DMS53 treated with DMSO at 0.1 percent for 48 hours (cell line): ENCODE measurements around the gene ZNF429.
"Not testable (repeated sequence)": the region's sequence is repeated elsewhere in the genome, so short reads cannot be mapped to it uniquely, and the experiment has no call there.

Experiments
- DNase-seq: peaks from one replicate; lab custom pipeline; 2025; ENCODE audit not compliant: unreplicated experiment; lab: John Stamatoyannopoulos, UW

The ZNF429 gene

DNA sequence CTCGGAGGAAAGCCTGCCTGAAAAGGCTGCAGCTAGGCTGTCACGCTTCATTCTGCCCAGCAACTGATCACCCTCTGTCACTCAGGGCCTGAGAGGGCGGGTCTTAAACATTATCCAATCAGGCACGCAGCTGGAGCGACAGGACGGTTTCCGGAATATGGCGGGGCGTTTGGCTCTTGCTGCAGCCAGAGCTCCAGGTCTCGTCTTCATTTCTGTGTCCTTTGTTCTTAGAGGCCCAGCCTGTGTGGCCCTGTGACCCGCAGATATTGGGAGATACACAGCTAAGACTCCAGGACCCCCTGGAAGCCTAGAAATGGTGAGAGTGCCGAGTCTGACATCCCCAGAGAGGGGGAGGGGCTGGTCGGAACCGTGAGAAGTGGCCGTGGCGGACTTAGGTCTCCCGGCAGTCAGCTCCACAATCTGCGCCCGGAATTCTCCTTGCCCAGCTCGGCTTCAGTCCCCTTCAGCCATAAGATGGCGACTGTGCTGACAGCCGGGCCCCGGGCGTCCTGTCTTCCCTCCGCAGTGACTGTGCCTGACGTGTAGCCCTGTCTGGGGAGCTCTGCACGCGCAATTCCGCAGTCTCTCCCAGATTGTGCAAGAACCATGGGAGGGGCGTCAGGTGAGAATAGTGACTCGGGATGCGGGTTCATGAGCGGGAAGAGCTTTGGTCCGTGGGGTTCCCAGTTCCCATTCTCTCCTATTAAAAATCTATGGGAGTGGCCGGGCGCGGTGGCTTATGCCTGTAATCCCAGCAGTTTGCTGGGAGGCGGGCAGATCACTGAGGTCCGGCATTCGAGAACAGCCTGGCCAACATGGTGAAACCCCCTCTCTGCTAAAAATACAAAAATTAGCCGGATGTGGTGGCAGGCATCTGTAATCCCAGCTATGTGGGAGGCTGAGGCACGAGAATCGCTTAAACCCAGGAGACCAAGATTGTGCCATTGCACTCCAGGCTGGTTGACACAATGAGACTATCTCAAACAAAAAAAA, at the start of gene ZNF429:
Gene ZNF429, plus strand, starts transcription at position 144 of the 993 bp plus-strand sequence. Its CDS starts 170 bp downstream, at position 314.
- peak; percentile 76 for DNase-seq

DNA sequence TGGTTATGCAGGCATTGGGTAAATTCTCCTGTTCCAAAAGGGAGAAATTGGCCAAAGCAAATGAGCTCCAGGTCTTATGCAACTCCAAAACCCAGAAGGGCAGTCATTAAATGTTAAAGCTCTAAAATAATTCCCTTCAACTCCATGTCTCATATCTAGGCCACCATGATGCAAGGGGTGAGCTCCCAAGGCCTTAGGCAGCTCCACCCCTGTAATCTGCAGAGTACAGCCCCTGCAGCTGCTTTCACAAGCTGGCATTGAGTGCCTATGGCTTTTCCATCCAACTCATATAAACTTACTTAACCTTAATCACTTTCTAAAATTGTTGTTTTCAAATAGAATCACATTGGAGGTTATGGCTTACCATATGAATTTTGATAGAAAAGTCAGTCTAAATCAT, 44.7 kb upstream of the ZNF429 start:
- DNase-seq: no peak

DNA sequence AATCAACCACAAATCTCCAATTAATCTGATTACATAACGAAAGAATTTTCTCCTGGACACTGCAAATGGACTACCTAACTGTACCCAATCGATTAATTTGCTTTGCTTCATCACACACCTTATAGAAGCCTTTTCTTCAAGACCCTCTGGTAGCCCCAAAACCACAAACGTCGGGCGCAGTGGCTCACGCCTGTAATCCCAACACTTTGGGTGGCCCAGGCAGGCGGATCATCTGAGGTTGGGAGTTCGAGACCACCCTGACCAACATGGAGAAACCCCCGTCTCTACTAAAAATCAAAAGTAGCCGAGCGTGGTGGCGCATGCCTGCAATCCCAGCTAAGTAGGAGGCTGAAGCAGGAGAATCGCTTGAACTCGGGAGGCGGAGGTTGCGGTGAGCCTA, 42.9 kb upstream of the ZNF429 start:
- no peak for DNase-seq

GRCh38 chr19:21463449-21464105, 41.8 kb upstream of the ZNF429 start:
- peak; percentile 86 for DNase-seq

GRCh38 chr19:21466627-21467026, 38.8 kb upstream of the ZNF429 start:
- no peak for DNase-seq

DNA sequence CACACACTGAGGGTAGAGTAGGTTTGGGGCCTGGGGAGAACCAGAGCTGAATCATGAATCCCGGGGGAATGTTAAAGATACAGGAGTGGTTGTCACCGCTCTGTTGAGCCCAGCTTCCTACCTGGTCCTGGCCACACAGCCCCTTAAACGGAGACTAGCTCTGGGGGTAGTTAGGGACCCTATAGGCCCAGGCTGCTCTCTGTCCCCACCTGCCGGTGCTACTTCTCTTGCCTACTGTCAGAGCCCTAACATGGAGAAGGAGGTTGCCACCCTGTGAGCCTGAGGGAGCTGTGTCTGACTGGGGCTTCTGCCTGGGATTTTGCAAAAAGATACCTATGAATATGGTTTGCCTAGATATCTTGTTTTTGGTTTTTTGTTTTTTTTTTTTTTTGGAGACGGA, 36.6 kb upstream of the ZNF429 start:
- DNase-seq: no peak

- DNase-seq: no peak
These were observed 32.9 kb upstream of the ZNF429 start for GRCh38 chr19:21472507-21472906.

- peak; percentile 59 for DNase-seq
These were observed 30.7 kb upstream of the ZNF429 start for GRCh38 chr19:21474671-21475181.

DNA sequence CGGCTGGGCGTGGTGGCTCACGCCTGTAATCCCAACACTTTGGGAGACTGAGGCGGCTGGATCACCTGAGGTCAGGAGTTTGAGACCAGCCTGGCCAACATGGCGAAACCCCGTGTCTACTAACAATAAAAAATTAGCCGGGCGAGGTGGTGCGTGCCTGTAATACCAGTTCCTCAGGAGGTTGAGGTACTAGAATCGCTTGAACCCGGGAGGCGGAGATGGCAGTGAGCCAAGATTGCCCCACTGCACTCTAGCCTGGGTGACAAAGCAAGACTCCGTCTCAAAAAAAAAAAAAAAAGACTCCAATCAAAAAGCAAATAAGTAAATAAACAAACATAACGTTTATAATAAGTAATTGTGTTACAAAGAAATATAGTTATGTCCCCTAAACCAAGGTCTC, 23.0 kb upstream of the ZNF429 start:
- not testable (repeated sequence) for DNase-seq

DNA sequence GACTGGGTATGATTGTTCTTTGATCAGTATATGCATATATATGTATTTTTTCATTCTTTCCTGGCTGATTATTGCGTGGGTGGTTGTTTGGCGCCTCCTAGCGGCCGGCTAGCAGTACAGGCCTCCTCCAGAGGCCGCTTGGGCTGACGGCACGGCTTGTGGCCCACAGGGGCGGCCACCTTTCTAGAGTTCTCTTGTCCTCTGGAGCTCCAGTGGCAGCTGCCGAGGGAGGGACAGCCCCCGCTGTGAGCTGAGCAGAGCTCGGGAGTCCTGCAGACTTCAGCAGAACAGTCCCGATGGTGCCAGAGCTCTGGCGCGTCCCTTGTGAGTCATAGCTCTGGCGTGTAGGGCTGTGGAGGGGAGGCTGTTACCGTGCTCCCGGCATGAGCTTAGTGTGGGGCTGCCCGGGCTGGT, 22.5 kb upstream of the ZNF429 start:
- DNase-seq: peak; percentile 75

GRCh38 chr19:21483589-21484170, 21.7 kb upstream of the ZNF429 start:
- peak; percentile 55 for DNase-seq

DNA sequence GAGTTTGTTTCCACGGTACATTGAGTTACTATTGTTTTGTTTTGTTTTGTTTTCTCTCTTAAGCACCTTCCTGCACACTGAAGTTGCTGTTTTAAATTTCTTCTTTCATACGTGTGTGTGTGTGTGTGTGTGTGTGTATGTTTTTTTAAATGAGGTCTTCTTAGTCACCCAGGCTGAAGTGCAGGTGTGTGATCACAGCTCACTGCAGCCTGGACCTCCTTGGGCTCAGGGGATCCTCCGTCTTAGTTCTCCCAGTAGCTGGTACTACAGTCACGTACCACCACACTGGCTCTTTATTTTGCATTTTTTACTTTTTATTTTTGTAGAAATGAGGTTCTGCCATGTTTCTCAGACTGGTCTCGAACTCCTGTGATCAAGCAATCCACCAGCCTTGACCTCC, 20.8 kb upstream of the ZNF429 start:
- no peak for DNase-seq

DNA sequence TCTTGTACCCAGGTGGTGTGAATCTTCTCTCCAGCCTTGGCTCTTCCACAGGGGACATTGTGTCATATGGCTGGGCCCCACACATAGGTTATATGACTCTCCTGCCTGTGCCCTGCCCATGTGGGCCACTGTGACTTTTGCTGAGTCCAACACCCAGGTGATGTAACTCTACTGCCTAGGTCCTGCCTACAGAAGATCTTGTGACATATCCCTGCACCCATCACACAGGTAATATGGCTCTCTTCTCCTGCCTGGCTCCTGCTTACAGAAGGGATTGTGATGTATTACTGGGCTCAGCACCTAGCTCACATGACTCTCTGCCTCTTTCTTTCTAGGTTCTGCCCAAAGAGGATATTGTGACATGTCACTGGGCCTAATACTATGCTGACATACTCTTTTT, 19.5 kb upstream of the ZNF429 start:
- no peak for DNase-seq

- no peak for DNase-seq
These were observed 17.4 kb upstream of the ZNF429 start for GRCh38 chr19:21487969-21488368.

DNA sequence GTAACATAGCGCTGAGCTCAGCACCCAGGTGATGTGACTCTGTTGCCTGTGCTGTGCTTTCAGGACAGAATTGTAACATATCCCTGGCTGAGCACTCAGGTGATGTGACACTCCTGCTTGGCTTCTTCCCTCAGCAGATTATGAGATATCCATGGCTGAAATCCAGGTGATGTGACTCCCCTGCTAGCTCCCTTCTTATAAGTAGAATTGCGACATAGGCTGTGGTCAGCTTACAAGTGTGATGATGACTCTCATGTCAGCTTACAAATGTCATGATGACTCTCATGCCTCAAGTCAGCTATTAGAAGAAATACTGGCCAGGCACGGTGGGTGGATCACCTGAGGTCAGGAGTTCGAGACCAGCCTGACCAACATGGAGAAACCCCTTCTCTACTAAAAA, 14.3 kb upstream of the ZNF429 start:
- DNase-seq: no peak

DNA sequence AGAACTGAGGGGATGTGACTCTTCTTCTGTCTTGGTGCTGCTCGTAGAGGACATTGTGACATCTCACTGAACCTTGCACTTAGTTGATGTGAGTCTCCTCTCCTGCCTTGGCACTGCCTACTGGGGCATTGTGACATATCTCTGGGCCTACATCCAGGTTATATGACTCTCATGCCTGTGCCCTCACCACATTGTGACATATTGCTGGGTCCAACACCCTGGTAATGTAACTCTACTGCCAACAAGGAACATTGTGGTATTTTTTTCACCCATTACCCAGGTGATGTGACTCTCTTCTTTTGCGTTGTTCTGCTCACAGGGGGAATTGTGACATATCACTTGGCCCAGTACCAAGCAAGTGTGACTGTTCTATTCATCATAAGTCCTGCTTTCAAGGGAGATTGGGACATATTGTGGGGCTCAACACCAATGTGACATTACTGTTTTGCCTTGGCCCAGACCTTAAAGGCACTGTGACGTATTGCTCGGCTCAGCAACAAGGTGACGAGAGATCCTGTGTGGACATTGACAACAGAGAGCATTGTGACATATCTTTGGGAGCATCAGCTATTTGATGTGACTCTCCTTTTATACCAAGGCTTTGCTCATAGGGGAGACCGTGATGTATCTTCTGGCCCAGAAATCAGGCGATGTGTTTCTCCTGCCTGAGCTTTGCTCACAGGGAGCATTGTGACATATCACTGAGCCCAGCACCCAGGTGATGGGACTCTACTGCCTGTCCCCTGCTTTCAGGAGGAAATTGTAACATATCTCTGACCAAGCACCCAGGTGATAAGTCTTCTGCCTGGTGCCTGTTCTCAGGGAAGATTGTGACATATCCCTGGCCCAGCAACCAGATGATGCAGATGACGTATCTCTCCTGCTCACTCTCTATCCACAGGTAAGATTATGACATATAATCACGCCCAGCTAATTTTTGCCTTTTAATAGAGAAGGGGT, 12.2 kb upstream of the ZNF429 start:
- no peak for DNase-seq

DNA sequence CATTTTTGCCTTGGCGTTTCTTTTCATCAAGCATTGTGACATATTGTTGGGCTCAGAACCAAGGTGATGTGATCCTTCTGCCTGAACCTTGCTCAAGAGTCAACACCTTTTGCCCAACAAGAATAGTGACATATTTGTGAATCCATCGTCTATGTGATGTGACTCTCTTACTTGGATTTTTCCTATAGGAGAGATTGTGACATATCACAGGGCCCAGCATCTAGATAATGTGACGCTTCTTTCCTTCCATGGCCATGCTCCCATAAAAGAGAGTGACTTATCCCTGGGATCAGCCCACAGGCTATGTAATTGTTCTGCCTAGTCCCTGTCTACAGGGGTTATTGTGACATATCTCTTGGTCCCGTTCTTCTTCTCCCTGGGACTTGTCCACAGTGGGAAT, 8.5 kb upstream of the ZNF429 start:
- DNase-seq: no peak

- DNase-seq: no peak
These were observed 6.8 kb upstream of the ZNF429 start for GRCh38 chr19:21498651-21499050.

GRCh38 chr19:21508198-21508597, 2.8 kb downstream of the ZNF429 start:
- DNase-seq: no peak

GRCh38 chr19:21511058-21511457, 5.7 kb downstream of the ZNF429 start:
- not testable (repeated sequence) for DNase-seq
